Hepatocyte (in vitro differentiated cells): ENCODE results near the gene ZNF385D.

Experiments
- CTCF ChIP-seq: fragments of 200-600 bp; sonication (generic); IDR thresholded peaks from 2 replicates; pipeline ENCODE4 v1.5.1; 2016; ENCODE audit warnings: antibody characterized with exemption, mild to moderate bottlenecking; ENCODE audit not compliant: poor library complexity
- EZH2 ChIP-seq: fragments of 200-600 bp; sonication (generic); IDR thresholded peaks from 2 replicates; pipeline ENCODE4 v1.6.1; 2016; ENCODE audit warnings: antibody characterized with exemption, mild to moderate bottlenecking, borderline replicate concordance
- EZH2phosphoT487 ChIP-seq: fragments of 200-600 bp; sonication (generic); IDR thresholded peaks from one replicate; pipeline ENCODE4 v1.6.1; 2018; ENCODE audit warnings: antibody characterized with exemption, mild to moderate bottlenecking, low read depth, moderate library complexity; ENCODE audit not compliant: unreplicated experiment, severe bottlenecking

GRCh38 chr3:21747966-21748555, 2.9 kb downstream of the ZNF385D start:
- TF ChIP-seq EZH2phosphoT487 = no peak
- no peak for TF ChIP-seq CTCF
- TF ChIP-seq EZH2 = no peak
